ENCODE data around the gene TMED1.
"Not testable (repeated sequence)": the region's sequence is repeated elsewhere in the genome, so short reads cannot be mapped to it uniquely, and the experiment has no call there.

TMED1 gene

DNA sequence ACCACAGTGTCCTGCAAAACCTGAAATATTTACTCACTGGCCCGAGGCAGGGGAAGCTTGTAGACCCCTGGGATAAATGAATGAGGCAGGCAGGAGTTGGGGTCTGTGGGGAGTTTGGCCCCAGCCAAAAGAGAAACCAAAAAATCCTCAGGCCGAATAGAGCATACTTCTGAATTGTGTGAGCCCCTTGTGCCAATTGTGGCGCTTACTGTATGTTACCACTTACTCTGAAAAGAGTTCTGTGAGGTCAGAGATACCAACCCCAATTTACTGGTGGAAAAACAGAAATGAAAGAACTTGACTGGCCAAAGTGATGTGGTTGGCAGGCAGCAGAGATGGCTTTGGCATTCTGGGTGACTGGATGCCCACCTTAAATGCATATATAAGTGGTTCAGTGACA lies 42.2 kb upstream of the TMED1 start:
- no peak overlapping the region; the same call in 1 of the 2 replicates for H3K27ac ChIP-seq

DNA sequence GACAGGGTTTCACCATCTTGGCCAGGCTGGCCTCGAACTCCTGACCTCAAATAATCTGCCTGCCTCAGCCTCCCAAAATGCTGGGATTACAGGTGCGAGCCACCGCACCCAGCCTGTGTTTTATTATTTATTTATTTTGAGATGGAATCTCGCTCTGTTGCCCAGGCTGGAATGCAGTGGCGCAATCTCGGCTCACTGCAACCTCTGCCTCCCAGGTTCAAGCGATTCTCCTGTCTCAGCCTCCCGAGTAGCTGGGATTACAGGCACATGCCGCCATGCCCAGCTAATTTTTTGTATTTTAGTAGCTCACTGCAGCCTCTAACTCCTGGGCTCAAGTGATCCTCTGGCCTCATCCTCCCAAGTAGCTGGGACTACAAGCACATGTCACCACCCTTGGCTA lies 41.6 kb upstream of the TMED1 start:
- H3K36me3 ChIP-seq = peaks cover 46% of the 10 kb centered on the region
- not testable (repeated sequence) for H3K27ac ChIP-seq; H3K9me3 ChIP-seq (ENCODE audit: severe bottlenecking); H3K27me3 ChIP-seq (ENCODE audit: insufficient read depth, low read depth, severe bottlenecking); H3K4me3 ChIP-seq (ENCODE audit: low read depth, low read length); DNase-seq

More for the DNA sequence above, 42.2 kb upstream of the TMED1 start:
- no peaks in the 10 kb centered on the region for H3K9me3 ChIP-seq (ENCODE audit: severe bottlenecking)
- TF ChIP-seq, protein P1, sequence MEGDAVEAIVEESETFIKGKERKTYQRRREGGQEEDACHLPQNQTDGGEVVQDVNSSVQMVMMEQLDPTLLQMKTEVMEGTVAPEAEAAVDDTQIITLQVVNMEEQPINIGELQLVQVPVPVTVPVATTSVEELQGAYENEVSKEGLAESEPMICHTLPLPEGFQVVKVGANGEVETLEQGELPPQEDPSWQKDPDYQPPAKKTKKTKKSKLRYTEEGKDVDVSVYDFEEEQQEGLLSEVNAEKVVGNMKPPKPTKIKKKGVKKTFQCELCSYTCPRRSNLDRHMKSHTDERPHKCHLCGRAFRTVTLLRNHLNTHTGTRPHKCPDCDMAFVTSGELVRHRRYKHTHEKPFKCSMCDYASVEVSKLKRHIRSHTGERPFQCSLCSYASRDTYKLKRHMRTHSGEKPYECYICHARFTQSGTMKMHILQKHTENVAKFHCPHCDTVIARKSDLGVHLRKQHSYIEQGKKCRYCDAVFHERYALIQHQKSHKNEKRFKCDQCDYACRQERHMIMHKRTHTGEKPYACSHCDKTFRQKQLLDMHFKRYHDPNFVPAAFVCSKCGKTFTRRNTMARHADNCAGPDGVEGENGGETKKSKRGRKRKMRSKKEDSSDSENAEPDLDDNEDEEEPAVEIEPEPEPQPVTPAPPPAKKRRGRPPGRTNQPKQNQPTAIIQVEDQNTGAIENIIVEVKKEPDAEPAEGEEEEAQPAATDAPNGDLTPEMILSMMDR (IDR thresholded peaks at IDR 0.05; ENCODE audit: low read depth, low read length) = no peak
- no peaks in the 10 kb centered on the region for H3K27me3 ChIP-seq (ENCODE audit: insufficient read depth, low read depth, severe bottlenecking)
- H3K36me3 ChIP-seq = peaks cover 44% of the 10 kb centered on the region
- no peak overlapping the region for H3K4me3 ChIP-seq (ENCODE audit: low read depth, low read length)
- DNase-seq = no peak

DNA sequence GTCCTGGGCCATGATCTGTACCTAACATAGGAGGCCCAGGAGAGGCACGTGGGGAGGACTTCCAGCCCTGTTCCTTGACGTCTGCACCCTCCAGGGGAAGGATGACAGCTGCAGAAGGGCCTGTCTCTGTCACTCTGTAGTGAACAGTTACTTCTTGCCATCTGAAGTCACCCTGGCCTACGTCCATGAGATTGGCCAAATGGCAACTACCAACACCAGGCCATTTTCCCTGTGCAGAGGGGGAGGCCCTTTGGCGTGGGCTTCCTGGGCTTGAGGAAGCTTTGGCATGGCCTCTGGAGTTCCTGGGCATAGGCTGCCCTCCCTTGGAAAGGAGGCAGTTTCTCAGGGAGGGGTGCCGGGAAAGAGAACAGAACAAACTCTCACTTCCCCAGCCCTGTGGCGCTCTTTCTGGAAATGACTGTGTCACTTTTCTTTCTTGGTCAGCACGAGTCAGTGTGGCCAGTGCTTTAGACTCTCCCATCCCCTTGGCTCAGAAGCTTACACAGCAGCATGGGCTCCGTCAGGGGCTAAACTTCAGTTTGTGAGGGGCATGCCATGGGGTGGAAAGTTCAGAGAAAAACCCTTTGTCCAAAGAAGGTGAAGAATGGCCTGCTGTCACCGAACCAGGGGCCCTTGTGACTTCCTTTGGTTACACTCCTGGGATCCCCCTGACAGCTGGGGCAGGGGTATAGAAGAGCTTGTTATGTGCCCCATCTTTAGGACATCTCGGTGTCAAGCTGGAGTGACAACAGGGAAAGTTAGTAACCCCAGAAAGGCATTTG lies 40.6 kb upstream of the TMED1 start:
- Histone ChIP-seq H3K27ac (no peak overlapping the region), H3K27me3 (ENCODE audit: insufficient read depth, low read depth, severe bottlenecking) (no peaks in the 10 kb centered on the region), H3K9me3 (ENCODE audit: severe bottlenecking) (no peaks in the 10 kb centered on the region), H3K36me3 (peaks cover 46% of the 10 kb centered on the region), H3K4me3 (ENCODE audit: low read depth, low read length) (no peak overlapping the region)
- DNase-seq = no peak
- TF ChIP-seq, protein P1 (IDR thresholded peaks at IDR 0.05; ENCODE audit: low read depth, low read length) = no peak

DNA sequence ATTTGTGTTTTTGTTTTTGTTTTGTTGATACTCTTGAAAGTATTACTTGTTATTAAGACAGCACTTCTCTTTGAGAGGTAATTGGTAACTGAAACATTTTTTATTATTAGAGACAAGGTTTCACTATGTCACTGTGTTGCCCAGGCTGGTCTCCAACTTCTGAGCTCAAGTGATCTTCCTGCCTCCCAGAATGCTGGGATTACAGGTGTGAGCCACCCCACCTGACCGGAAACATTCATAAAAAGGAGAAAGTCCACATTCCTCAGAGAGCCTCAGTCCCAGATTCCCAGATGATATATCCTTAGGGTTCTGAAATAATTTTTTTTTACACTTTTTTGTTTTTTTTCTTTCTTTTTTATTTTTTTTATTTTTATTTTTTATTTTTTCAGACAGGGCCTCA lies 38.0 kb upstream of the TMED1 start:
- no peak overlapping the region for H3K27ac ChIP-seq

DNA sequence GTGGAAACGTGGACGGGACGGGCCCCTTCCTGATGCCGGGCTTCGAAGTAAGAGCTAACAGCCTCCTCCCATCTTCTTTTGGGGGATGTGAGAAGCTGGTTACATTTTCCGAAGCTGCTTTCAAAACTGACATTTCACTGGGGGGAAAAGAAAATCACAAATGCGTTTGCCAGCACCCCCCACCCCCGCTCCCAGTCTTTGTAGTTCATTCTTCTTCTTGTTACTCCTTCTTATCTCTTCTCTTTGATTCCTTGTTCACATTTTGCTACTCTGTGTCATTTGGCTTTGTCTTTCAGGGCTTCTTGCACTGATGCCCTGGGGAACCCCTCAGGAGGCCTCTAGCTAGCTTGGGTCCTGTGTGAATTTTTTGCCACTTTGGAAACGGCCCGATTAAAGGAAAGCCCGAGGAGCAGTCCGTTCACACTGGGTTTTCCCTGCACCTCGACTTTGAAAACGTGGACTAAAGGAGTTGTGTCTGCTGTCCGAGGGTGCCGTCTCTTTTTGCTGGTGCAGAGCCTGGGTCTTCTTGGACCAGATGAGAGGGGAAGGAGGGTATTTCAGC lies 36.6 kb upstream of the TMED1 start:
- Histone ChIP-seq H3K27ac (peak overlapping the region; percentile 87), H3K4me3 (ENCODE audit: low read depth, low read length) (peak overlapping the region; percentile 79), H3K27me3 (ENCODE audit: insufficient read depth, low read depth, severe bottlenecking) (no peaks in the 10 kb centered on the region), H3K36me3 (peaks cover 30% of the 10 kb centered on the region), H3K9me3 (ENCODE audit: severe bottlenecking) (no peaks in the 10 kb centered on the region)
- DNase-seq = no peak
- TF ChIP-seq, protein P1 (IDR thresholded peaks at IDR 0.05; ENCODE audit: low read depth, low read length) = no peak

More for the DNA sequence above, 38.0 kb upstream of the TMED1 start:
- H3K27me3 ChIP-seq (ENCODE audit: insufficient read depth, low read depth, severe bottlenecking) = no peaks in the 10 kb centered on the region
- peaks cover 33% of the 10 kb centered on the region for H3K36me3 ChIP-seq
- TF ChIP-seq, protein P1 (IDR thresholded peaks at IDR 0.05; ENCODE audit: low read depth, low read length) = no peak
- H3K4me3 ChIP-seq (ENCODE audit: low read depth, low read length) = no peak overlapping the region
- H3K9me3 ChIP-seq (ENCODE audit: severe bottlenecking) = no peaks in the 10 kb centered on the region
- no peak for DNase-seq

GRCh38 chr19:10871711-10872545 lies 35.9 kb upstream of the TMED1 start:
- H3K27me3 ChIP-seq (ENCODE audit: insufficient read depth, low read depth, severe bottlenecking) = no peaks in the 10 kb centered on the region
- peak overlapping the region; percentile 87 for H3K27ac ChIP-seq
- DNase-seq = peak; percentile 39

More at GRCh38 chr19:10871711-10872545, 35.9 kb upstream of the TMED1 start:
- TF ChIP-seq, protein P1 (IDR thresholded peaks at IDR 0.05; ENCODE audit: low read depth, low read length) = 0 out of 2 replicates have a peak, but pooled peaks have one; percentile 25
- peak overlapping the region; percentile 79 for H3K4me3 ChIP-seq (ENCODE audit: low read depth, low read length)
- no peaks in the 10 kb centered on the region for H3K9me3 ChIP-seq (ENCODE audit: severe bottlenecking)
- peaks cover 25% of the 10 kb centered on the region for H3K36me3 ChIP-seq

All from WERI-Rb-1 (cell line).